Activated T-helper 1 cell treated with anti-CD3 and anti-CD28 coated beads, Interleukin-2, amount 50 U/mL, for 16 hours (primary cell): Measurements from ENCODE around the gene LACC1.

Experiments used
- DNase-seq, 2 donors: peaks; one replicate each; pipeline ENCODE4 v3.0.0-alpha.2; 2020; ENCODE audit warnings: low read depth in 1 of 2, low spot score in 1 of 2

The LACC1 gene

GRCh38 chr13:43939086-43939485 lies 59.4 kb downstream of the LACC1 start:
- DNase-seq, result no peak

- DNase-seq, result no peak
These were observed 62.6 kb downstream of the LACC1 start for GRCh38 chr13:43942286-43942685.
